GM20000 (cell line): ENCODE data around the gene SLC6A20.
A peak's percentile ranks its signal among the peaks of the same experiment; 100 is the strongest.

ENCODE experiments used
- DNase-seq: peaks from one replicate; pipeline ENCODE4 v3.0.0; 2012; ENCODE audit warnings: low spot score
- TF ChIP-seq, protein P1 (sequence below): IDR thresholded peaks from 2 replicates; pipeline ENCODE4 v1.5.1; 2012; ENCODE audit warnings: mild to moderate bottlenecking, control low read depth; ENCODE audit errors: extremely low read depth, missing control alignments

Gene SLC6A20, protein sequence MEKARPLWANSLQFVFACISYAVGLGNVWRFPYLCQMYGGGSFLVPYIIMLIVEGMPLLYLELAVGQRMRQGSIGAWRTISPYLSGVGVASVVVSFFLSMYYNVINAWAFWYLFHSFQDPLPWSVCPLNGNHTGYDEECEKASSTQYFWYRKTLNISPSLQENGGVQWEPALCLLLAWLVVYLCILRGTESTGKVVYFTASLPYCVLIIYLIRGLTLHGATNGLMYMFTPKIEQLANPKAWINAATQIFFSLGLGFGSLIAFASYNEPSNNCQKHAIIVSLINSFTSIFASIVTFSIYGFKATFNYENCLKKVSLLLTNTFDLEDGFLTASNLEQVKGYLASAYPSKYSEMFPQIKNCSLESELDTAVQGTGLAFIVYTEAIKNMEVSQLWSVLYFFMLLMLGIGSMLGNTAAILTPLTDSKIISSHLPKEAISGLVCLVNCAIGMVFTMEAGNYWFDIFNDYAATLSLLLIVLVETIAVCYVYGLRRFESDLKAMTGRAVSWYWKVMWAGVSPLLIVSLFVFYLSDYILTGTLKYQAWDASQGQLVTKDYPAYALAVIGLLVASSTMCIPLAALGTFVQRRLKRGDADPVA

DNA sequence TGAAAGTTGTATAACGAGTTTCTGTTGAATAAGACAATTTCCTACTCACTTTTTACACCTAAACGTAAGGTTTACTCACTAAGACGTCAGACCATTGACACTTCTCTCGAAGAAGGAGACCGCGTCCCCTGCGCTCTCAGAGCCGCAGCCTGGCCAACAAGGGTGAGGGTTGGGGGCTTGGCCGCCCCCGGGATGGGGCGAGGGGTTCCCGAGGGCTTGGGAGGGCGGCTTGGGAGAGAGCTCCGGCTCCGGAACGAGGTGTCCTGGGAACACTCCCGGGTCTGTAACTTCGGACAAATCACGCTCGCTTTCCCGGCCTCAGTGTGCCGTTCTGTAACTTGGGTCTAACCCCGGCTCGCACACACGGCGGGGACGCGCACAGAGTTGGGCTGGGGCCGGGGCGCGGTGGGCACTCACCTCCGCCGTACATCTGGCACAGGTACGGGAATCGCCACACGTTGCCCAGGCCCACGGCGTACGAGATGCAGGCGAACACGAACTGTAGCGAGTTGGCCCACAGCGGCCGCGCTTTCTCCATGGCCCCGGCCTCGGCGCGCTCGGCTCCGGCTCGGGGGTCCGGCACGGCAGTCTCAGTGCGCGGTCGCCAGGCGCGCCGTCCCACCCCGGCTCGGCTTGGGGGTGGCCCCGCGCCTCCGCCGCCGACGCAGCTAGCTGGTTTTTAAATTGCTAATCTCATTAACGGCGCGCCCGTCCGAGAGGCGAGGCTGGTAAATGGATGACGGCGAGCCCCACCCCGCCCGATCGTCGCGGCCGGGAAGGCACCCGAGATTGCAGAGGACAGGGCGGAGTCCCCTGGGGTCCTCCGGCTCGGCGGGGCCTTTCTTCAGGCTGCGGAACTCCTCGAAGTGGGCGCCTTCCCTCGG lies at the start of gene SLC6A20:
SLC6A20 (minus strand) TSS at position 655 of the 884 bp plus-strand sequence; CDS start at position 538, 117 bp downstream.
- peak; percentile 52 for DNase-seq
- TF ChIP-seq, protein P1, sequence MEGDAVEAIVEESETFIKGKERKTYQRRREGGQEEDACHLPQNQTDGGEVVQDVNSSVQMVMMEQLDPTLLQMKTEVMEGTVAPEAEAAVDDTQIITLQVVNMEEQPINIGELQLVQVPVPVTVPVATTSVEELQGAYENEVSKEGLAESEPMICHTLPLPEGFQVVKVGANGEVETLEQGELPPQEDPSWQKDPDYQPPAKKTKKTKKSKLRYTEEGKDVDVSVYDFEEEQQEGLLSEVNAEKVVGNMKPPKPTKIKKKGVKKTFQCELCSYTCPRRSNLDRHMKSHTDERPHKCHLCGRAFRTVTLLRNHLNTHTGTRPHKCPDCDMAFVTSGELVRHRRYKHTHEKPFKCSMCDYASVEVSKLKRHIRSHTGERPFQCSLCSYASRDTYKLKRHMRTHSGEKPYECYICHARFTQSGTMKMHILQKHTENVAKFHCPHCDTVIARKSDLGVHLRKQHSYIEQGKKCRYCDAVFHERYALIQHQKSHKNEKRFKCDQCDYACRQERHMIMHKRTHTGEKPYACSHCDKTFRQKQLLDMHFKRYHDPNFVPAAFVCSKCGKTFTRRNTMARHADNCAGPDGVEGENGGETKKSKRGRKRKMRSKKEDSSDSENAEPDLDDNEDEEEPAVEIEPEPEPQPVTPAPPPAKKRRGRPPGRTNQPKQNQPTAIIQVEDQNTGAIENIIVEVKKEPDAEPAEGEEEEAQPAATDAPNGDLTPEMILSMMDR, result no peak

DNA sequence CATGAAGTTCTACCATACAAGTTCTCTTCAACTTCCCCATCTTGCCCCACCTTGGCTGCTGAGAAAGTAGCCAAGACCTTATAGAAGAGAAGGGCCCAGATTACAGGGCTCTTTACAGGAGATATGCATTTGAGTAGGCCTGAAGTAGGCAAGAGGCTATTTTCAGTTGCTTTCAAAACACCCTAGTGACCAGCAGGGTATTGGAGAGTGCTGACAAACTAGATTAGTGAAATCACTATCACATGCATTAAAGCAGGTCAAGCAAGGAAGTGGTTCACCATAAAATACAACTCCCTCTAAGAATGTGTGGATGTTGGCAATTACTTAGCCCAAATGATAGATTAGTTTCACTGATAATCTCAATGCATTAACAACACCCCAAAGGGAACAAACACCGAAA lies 48.3 kb upstream of the SLC6A20 start:
- DNase-seq, result no peak
- TF ChIP-seq, protein P1, result no peak

DNA sequence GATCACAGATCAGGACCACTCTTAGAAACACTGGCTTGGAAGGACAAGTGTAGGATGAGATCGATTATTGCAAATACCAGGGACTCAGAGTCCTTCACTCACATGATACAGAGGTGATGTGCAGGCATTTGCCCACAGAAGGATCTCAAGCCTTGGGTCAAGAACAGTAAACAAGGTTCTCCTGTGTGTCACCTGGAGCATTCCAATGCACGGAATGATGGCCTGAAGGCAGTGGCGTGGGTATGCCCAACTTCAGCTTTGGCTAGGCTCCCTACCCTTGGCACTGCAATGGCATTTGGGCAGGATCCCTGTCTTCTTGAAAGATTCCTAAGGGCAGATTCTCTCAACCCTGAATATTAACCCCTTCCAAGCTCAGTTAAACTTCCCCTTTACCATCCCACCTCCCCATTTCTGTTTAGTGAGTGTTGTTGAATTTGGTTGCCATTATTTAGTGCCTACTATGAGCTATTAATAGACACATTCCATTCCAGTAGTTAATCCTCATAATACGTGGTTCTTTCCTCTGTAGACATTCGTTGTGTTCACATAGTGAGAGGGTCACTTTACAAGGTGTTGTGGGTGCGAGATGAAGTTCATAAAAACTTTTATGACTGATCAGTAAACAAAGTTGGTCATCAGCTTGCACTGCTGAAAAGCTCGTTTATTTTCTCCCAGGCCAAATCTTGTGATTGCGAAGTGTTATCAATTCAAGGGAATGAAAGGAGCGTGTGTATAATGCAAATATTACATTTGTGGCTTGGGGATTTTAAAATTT lies 46.7 kb upstream of the SLC6A20 start:
- TF ChIP-seq, protein P1, result no peak
- no peak for DNase-seq

DNA sequence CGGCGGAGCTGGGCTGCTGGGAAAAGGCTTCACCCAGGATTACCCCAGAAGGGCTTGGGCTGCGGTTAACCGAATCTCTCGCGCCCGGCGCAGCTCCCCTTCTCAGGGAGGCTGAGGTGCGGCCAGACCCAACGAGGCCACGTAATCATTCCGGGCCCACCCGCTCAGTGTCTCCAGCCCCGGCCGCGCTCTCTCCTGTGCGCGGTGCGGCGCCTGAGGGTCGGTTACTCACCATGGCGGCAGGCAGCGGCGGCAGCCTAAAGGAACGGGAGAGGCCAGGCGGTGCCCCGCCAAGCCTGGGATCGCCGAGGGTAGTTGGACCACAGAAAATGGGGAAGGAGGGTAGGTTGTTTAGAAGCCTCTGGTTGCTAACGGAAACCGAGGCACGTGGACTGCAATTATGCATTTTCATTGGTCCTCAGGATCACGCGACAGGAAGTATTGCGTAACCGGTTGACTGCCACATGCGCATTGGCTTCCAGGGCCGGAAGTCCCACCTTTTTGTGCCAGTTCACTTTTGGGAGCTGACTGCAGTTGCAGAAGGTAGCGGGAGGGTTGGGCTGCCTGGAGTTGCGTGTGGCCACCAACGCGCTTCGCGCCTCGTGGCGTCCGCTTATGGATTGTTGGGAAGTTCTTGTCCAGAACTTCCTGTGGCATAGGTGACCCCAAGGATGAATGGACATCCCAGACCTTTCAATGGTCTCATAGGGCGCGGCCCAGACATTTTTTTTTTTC lies 45.6 kb upstream of the SLC6A20 start, which contains the start of gene LZTFL1:
LZTFL1 (minus strand) TSS at position 363 of the 735 bp plus-strand sequence; CDS start at position 235, 128 bp downstream.
- TF ChIP-seq, protein P1, result no peak
- peak; percentile 89 for DNase-seq

DNA sequence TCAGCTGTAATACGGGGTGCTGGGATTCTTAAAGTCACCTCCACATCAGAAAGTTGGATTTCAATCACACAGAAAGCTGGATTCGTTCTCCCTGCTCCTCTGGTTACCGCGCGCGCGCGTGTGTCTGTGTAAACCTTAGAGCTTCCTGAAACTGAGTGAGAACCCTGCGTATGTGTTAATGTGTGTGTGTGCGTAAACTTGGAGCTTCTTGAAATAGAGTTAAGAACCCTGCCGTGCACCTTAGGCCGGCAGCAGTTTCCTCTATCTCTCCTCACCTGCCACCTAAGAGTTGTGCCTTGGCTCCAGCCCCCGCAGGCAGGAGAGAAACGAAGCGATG lies 45.1 kb upstream of the SLC6A20 start:
- DNase-seq, result no peak
- TF ChIP-seq, protein P1, result no peak

DNA sequence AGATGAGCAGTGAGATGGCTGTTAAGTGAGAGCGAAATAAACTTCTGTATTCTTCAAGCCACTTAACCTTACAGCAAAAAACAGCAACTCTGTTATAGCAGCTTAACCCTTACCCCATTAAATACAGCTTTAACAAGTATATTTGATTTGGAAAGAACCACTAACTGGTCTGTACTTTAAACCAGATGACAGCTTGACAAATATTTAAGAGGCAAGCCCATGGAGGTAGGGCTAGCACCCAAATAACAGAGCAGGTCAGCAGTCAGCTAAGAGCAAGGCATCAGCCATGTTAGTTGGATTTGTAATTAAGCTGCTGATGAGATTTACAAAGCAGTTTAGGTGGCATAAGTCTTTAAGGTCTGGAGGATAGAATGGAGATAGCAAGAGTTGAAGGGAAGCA lies 42.1 kb upstream of the SLC6A20 start:
- no peak for DNase-seq
- TF ChIP-seq, protein P1, result no peak
